ENCODE measurements around the gene HRCT1. TPM values are rescaled to one million over a fixed set of nuclear protein-coding genes. Genes with fewer than 3 reads are reported as not detected.
"Not testable (repeated sequence)": the region's sequence is repeated elsewhere in the genome, so short reads cannot be mapped to it uniquely, and the experiment has no call there.

HRCT1 gene
- total RNA-seq, 1 experiment from 2014 or later: not detected

DNA sequence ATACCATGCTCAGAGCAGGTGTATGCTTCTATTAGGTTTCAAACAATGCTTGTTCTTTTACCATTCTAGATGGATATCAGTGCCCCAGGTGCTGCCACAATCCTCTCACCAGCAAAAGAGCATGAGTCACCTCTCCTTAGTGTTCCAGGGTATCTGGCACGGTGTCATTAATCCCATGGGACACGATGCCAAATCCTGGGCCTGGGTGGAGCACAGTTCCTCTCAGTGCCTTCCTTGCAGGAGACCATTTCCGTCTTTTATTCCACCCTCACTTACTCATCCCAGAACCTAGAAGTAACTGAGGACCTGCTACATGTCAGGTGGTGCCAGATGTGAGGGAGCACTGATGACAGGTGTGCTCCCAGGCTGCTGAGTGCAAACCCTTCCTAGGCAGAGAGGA is 34.5 kb upstream of the HRCT1 start:
- no peaks in the 10 kb centered on the region; the same call in 1 of the 2 replicates for H3K9me3 ChIP-seq (replicated peaks)
- H3K36me3 ChIP-seq: no peaks in the 10 kb centered on the region
- H3K4me1 ChIP-seq: no peaks in the 10 kb centered on the region
- no peak overlapping the region for H3K27ac ChIP-seq
- no peak for DNase-seq
- no peaks in the 10 kb centered on the region for H3K27me3 ChIP-seq
- no peak overlapping the region for H3K4me3 ChIP-seq

DNA sequence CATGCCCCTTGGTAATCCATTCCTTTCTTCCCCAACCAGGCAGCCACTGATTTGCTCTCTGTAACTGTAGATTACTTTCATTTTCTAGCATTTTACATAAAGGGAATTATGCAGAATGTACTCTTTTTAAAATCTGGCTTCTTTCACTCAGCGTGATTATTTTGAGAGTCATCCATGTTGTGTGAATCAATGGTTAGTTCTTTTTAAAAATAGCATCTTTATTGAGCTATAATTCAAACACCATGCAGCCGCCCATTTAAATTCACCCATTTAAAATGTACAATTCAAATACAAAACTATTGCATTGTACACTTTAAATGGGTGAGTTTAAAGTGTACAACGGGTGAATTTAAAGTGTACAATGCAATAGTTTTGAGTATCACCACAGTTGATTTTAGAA is 33.5 kb upstream of the HRCT1 start:
- H3K36me3 ChIP-seq: no peaks in the 10 kb centered on the region
- H3K4me3 ChIP-seq: no peak overlapping the region
- peaks cover 3% of the 10 kb centered on the region; the same call in 1 of the 2 replicates for H3K9me3 ChIP-seq (replicated peaks)
- no peaks in the 10 kb centered on the region for H3K4me1 ChIP-seq
- H3K27me3 ChIP-seq: no peaks in the 10 kb centered on the region
- H3K27ac ChIP-seq: no peak overlapping the region
- no peak for DNase-seq

DNA sequence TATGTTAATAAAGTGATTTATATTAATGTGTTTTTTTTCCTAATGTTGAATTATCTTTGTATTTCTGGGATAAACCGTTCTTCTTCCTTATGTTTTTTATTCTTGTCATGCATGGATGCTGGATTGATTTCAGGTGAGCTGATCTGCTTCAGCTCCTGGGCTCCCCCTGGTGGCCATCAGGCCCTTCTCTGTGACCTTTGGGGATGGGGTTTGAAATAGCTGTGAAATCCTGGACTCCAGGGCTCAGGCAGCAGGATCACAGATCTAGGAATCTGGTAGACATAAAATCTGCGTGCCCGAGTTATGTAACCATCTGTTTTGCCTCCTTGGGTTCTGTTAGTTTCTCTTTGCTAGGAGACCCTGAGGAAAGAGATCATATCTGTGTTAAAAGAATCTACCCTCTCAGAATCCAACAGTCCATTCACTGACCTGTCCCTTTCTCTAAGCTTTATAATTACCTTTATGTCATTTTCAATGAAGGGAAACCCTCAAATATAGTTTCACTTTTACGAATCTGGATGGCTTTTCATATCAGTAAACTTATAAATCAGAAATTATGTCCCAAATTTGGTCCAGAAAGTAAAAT is 23.6 kb upstream of the HRCT1 start:
- no peaks in the 10 kb centered on the region for H3K27me3 ChIP-seq
- DNase-seq: peak; percentile 72 to 86
- H3K9me3 ChIP-seq (replicated peaks): no peaks in the 10 kb centered on the region
- H3K4me1 ChIP-seq: no peaks in the 10 kb centered on the region
- no peak overlapping the region for H3K27ac ChIP-seq
- no peak overlapping the region for H3K4me3 ChIP-seq
- no peaks in the 10 kb centered on the region for H3K36me3 ChIP-seq

DNA sequence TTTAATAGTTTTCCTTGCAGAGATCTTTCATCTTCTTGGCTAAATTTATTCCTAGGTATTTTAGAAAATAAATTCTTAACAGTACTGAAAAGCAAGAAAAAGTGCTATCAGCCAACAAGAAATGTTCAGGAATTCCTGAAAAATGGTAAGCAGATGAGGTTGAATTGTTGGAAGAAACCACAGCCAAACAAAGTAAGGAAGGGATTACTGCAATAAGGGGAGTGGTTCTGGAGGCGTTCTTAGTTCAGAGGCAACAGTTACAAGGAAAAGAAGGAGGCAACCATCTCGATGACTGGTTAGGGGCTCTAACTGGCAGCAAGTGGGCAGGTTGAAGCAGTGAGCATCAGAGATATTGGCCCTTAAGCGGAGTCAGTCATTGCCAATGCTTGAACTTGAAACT is 23.0 kb upstream of the HRCT1 start:
- no peaks in the 10 kb centered on the region for H3K27me3 ChIP-seq
- H3K4me3 ChIP-seq: no peak overlapping the region
- no peaks in the 10 kb centered on the region for H3K36me3 ChIP-seq
- no peaks in the 10 kb centered on the region for H3K4me1 ChIP-seq
- no peak for DNase-seq
- no peaks in the 10 kb centered on the region for H3K9me3 ChIP-seq (replicated peaks)
- H3K27ac ChIP-seq: no peak overlapping the region

DNA sequence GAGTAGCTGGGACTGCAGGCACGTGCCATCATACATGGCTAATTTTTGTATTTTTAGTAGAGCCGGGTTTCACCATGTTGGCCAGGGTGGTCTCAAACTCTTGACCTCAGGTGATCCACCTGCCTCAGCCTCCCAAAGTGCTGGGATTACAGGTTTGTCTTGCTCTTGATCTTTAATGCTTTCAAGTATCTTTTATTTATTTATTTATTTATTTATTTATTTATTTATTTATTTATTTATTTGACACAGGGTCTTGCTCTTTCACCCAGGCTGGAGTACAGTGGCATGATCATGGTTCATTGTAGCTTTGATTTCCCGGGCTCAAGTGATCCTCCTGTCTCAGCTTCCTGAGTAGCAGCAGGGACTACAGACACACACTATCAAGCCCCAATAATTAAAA is 21.1 kb upstream of the HRCT1 start:
- H3K4me1 ChIP-seq; H3K4me3 ChIP-seq; H3K9me3 ChIP-seq (replicated peaks); DNase-seq; H3K27ac ChIP-seq; H3K27me3 ChIP-seq; H3K36me3 ChIP-seq: not testable (repeated sequence)

DNA sequence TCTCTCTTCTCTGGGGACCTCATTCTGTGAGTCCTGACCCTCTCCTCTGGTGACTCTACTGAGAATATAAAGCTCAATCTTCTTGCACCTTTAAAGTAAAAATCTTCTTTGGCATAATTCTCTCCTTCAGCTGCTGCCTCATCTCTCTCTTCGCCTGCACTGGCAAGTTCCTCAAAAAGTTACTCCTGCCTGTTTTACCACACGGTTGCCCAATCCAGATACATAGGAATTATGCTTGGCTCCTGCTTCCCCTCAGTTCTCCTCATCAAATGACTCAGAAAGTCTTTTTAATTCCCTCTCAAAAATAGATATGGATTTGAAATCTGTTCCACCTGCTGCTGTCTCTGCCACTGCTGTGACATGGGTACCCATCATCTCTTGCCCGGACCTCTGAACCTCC is 14.4 kb upstream of the HRCT1 start:
- no peak for DNase-seq
- no peaks in the 10 kb centered on the region for H3K36me3 ChIP-seq
- H3K27ac ChIP-seq: no peak overlapping the region
- no peaks in the 10 kb centered on the region for H3K4me1 ChIP-seq
- no peaks in the 10 kb centered on the region for H3K9me3 ChIP-seq (replicated peaks)
- no peaks in the 10 kb centered on the region for H3K27me3 ChIP-seq
- no peak overlapping the region for H3K4me3 ChIP-seq

DNA sequence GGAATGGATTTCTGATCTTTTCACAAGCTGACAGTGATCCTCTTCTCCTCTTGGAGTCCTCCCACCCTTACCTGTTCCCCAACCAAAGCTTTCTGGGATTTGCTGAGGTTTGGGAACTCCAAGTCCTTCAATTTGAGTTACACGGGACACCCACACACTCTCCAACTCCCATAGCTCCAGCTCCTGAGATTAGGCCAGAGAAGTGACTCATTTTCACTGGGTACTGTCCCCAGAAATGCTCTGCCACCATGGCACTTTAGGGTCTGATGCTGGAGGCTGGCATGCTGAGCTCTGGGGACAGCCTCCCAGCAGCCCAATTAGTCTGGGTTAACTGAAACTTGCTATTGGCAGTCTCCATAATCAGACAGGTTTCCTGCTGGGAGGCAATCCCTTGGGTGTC is 14.0 kb upstream of the HRCT1 start:
- DNase-seq: no peak
- H3K4me3 ChIP-seq: no peak overlapping the region
- no peaks in the 10 kb centered on the region for H3K36me3 ChIP-seq
- H3K9me3 ChIP-seq (replicated peaks): no peaks in the 10 kb centered on the region
- no peak overlapping the region for H3K27ac ChIP-seq
- H3K27me3 ChIP-seq: no peaks in the 10 kb centered on the region
- H3K4me1 ChIP-seq: no peaks in the 10 kb centered on the region

DNA sequence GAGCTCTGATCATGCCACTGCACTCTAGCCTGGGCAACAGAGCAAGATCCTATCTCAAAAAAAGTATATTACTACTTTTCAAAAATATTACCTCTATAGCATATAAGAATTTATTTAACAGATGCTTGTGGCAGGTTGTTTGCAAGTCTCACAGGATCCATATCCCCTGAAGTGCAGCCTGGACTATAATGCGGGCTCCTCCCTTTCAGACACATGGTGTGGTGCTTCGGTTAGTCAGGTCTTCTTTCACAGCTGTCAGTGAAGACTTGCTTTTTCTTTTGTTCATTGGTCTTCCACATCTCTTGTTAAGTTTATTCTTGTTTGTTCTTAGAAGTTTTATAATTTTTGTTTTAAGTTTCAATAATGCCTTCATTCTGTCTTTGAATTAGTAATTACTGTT is 9.4 kb upstream of the HRCT1 start:
- no peaks in the 10 kb centered on the region for H3K4me1 ChIP-seq
- H3K4me3 ChIP-seq: no peak overlapping the region
- H3K9me3 ChIP-seq (replicated peaks): no peaks in the 10 kb centered on the region
- no peak overlapping the region for H3K27ac ChIP-seq
- no peak for DNase-seq
- no peaks in the 10 kb centered on the region for H3K36me3 ChIP-seq
- no peaks in the 10 kb centered on the region for H3K27me3 ChIP-seq

DNA sequence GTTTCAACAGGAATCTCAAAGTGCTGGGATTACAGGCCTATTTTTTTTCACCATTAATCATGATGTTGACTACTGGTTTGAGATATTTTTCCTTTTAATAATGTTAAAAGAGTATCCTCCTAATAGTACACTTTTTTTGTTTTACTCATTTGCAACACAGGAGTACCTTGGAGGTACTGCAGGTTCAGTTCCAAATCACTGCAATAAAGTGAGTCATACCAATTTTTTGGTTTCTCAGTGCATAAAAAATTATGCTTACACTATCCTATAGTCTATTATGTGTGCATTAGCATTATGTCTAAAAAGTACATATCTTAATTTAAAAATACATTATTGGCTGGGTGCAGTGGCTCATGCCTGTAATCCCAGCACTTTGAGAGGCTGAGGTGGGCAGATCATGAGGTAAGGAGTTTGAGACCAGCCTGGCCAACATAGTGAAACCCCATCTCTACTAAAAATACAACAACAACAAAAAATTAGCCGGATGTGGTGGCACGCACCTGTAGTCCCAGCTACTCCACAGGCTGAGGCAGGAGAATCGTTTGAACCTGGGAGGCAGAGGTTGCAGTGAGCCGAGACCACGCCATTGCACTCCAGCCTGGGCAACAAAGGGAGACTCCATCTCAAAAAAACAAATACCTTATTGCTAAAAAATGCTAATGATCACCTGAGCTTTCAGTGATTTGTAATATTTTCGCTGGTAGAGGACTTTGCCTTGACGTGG is 8.5 kb upstream of the HRCT1 start:
- not testable (repeated sequence) for H3K36me3 ChIP-seq; H3K9me3 ChIP-seq (replicated peaks); H3K27ac ChIP-seq; DNase-seq; H3K4me1 ChIP-seq; H3K27me3 ChIP-seq; H3K4me3 ChIP-seq

DNA sequence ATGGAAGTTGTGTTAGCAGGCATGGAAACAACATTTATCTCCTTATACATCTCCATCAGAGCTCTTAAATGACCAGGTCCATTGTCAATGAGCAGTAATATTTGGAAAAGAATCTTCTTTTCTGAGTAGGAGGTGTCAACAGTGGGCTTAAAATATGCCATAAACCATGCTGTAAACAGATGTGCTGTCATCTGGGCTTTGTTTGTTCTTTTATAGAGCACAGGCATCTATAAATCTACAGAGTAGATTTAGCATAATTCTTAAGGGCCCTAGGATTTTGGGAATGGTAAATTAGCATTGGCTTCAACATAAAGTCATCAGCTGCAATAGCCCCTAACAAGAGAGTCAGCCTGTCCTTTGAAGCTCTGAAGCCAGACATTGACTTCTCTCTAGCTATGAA is 7.7 kb upstream of the HRCT1 start:
- no peaks in the 10 kb centered on the region for H3K9me3 ChIP-seq (replicated peaks)
- H3K36me3 ChIP-seq: no peaks in the 10 kb centered on the region
- H3K27ac ChIP-seq: no peak overlapping the region
- no peak for DNase-seq
- H3K4me3 ChIP-seq: no peak overlapping the region
- no peaks in the 10 kb centered on the region for H3K4me1 ChIP-seq
- no peaks in the 10 kb centered on the region for H3K27me3 ChIP-seq

DNA sequence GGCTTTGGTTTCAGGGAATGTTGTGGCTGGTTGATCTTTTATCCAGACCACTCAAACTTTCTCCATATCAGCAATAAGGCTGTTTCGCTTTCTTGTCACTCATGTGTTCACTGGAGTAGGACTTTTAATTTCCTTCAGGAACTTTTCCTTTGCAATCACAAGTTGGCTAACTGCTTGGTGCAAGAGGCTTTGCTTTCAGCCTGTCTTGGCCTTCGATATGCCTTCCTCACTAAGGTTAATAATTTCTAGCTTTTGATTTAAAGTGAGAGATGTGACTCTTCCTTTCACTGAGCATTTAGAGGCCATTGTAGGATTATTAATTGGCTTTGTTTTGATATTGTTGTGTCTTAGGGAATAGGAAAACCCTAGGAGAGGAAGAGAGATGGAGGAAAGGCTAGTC is 7.0 kb upstream of the HRCT1 start:
- DNase-seq: no peak
- H3K27me3 ChIP-seq: no peaks in the 10 kb centered on the region
- H3K27ac ChIP-seq: no peak overlapping the region
- H3K36me3 ChIP-seq: no peaks in the 10 kb centered on the region
- no peak overlapping the region for H3K4me3 ChIP-seq
- H3K4me1 ChIP-seq: no peaks in the 10 kb centered on the region
- H3K9me3 ChIP-seq (replicated peaks): no peaks in the 10 kb centered on the region

DNA sequence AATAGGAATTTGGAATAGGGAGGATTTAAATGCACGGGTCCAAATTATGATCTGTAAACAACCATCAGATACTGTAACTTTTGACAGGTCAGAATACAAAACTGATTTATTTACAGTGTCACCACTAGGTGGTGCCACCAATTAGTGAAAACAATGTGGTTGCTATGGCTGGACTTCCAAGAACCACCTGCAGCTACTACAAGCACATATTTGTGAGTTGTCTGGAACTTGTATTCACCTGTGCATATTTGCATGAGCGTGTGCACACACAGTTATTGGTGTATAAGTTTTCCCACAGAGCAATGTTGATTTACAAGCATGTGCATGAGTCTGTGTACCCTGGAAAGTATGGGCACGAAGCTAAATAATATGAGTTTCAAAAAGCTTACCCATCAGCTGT is 3.0 kb upstream of the HRCT1 start:
- H3K27me3 ChIP-seq: no peaks in the 10 kb centered on the region
- H3K4me3 ChIP-seq: no peak overlapping the region
- no peak overlapping the region for H3K27ac ChIP-seq
- H3K36me3 ChIP-seq: no peaks in the 10 kb centered on the region
- peaks cover 34% of the 10 kb centered on the region for H3K4me1 ChIP-seq
- no peaks in the 10 kb centered on the region for H3K9me3 ChIP-seq (replicated peaks)
- DNase-seq: peak; percentile 14 to 66

DNA sequence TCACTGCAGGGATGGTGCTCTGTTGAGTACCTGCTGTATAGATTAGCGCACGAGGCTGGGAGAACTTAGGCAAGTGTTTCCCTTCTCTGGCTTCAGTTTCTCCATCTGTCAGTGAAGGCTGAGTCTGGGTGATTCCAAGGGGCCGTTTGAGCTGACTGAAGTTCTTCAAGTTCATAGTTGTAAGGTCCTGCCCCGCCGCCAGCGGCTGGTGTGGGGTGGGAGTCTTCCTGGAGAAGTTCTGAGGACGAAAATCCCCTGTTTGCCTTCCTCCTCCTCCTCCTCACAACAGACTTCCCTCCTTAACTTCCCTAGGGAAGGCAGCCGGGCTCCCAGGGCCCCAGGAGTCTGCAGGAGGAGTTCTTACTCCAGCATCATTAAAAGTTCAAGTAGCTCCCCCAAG is 1.7 kb upstream of the HRCT1 start:
- no peak overlapping the region for H3K27ac ChIP-seq
- H3K27me3 ChIP-seq: no peaks in the 10 kb centered on the region
- no peak for DNase-seq
- no peaks in the 10 kb centered on the region for H3K36me3 ChIP-seq
- H3K4me3 ChIP-seq: no peak overlapping the region
- H3K4me1 ChIP-seq: peaks cover 46% of the 10 kb centered on the region
- no peaks in the 10 kb centered on the region for H3K9me3 ChIP-seq (replicated peaks)

DNA sequence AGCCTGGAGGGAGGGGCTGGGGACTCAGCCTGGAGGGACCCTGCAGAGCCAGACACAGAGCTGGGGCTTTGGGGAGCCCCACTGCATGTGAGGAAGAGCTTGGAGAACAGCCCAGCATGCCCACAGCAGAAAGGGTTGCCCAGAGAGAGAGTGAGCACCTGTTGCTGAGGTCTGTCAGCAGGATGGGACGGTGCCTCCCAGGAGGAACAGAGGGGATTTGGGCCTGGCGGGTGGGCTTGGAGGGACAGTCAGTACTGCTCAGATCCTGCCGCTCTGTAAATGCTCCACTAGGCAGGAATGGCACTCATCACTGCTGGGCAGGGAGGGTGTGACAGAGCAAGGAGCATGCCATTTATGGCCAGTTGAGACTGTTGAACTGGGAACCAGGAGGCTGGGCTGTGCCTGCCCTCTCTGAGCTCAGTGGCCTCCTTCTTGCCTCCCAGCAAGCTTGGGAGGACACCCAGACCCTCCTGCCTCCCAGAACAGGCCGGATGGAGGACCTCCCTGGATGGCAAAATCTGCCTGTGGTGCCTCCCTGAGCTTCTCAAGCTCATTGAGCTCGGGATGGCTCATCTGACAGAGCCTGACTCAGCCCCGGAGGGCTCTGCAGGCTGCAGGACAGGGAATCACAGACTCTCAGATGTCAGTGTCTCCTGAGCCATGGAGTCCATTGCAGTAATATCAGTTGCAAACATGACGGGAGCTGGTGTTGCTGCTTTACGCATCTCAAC is 786 bp upstream of the HRCT1 start:
- Histone ChIP-seq H3K9me3 (replicated peaks) (no peaks in the 10 kb centered on the region), H3K4me3 (no peak overlapping the region), H3K36me3 (no peaks in the 10 kb centered on the region), H3K4me1 (peaks cover 50% of the 10 kb centered on the region), H3K27ac (peak overlapping the region; percentile 16), H3K27me3 (no peaks in the 10 kb centered on the region)
- peak; percentile 61 to 69 for DNase-seq

DNA sequence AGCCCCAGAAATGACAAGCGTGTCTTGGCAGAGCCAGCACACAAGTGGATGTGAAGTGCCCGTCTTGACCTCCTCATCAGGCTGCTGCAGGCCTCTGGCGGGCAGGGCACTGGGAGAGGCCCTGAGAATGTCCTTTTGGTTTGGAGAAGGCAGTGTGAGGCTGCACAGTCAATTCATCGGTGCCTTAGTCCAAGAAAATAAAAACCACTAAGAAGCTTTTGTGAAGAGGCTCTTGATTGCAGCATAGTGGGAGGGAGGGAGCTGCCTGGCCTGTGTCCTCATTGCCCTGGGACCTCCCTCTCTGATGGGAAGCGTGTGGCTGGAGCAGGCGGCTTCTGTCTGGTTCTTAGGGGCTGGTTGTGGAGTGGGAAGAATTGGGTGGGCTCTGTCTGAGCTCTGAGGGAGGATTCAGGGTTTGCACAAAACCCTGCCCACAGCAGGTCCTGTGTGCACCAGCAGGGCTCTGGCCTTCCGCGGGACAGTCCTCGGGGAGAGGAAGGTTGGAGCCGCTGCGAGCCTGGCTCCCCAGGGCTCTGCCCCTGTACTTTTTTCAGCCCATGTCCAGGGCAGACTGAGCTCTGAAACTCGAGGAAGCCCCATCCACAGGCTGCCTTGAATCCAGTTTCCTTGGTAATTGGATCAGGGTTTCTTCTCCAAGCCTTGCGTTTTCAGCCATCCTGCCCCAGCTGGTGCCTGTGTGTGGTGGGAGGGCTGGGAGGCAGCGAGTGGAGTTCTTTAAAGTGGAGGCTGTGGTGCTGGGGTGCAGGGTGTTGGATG is 1.1 kb downstream of the HRCT1 start:
- peaks cover 50% of the 10 kb centered on the region for H3K4me1 ChIP-seq
- H3K9me3 ChIP-seq (replicated peaks): no peaks in the 10 kb centered on the region
- peak overlapping the region; percentile 84 for H3K27ac ChIP-seq
- H3K4me3 ChIP-seq: peak overlapping the region; percentile 16
- H3K36me3 ChIP-seq: no peaks in the 10 kb centered on the region
- no peaks in the 10 kb centered on the region for H3K27me3 ChIP-seq
- DNase-seq: peak; percentile 43 to 58
